Testis (tissue), 2 donors: ENCODE measurements around the gene GRID1.
"Not testable (repeated sequence)": the region's sequence is repeated elsewhere in the genome, so short reads cannot be mapped to it uniquely, and the experiment has no call there.

Source experiments
- CTCF ChIP-seq, 3 experiments: fragments of 450-650 bp in 2 of 3; fragments of 200-600 bp in 1 of 3; sonication (generic) in 1 of 3; IDR thresholded peaks; one replicate each; pipeline ENCODE4 v1.5.1; 2016 to 2019; ENCODE audit warnings: antibody characterized with exemption in 3 of 3, mild to moderate bottlenecking in 2 of 3, moderate library complexity in 1 of 3
- POLR2A ChIP-seq: fragments of 450-650 bp; IDR thresholded peaks from one replicate; pipeline ENCODE4 v1.6.1; 2017; ENCODE audit warnings: antibody characterized with exemption, mild to moderate bottlenecking, moderate library complexity

DNA sequence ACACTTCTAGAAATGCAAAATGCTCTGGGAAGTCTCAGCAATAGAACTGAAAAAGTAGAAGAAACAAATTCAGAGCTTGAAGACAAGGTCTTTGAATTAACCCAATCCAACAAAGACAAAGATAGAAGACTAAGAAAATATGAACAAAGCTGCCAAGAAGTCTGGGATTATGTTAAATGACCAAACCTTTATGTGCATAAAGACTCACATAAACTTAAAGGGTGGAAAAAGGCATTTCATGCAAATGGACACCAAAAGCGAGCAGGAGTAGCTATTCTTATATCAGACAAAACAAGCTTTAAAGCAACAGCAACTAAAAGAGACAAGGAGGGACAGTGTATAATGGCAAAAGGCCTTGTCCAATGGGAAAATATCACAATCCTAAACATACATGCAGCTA lies 274.3 kb downstream of the GRID1 start:
- not testable (repeated sequence) for TF ChIP-seq CTCF (IDR thresholded peaks at IDR 0.05); POLR2A
